OCI-LY7 (cell line): ENCODE data around the gene TSPAN9. TPM values are rescaled to one million over a fixed set of nuclear protein-coding genes. Genes with fewer than 3 reads are reported as not detected.

ENCODE experiments used
- BruUV-seq: library from RNA; stranded (reverse); fragments of 400-500 nt; replicated peaks from 2 replicates; lab custom pipeline; 2021; lab: Mats Ljungman, UMichigan
- CTCF ChIA-PET: fragments of 300-600 bp; sonication (Branson Sonifier 250); formaldehyde crosslinking; loops from one replicate; lab custom pipeline; 2022; ENCODE audit warnings: antibody characterized with exemption; ENCODE audit not compliant: unreplicated experiment; lab: Charles Lee
- POLR2A ChIA-PET: fragments of 300-600 bp; sonication (Branson Sonifier 250); formaldehyde crosslinking; loops from one replicate; lab custom pipeline; 2022; ENCODE audit warnings: antibody characterized with exemption; lab: Charles Lee
- DNase-seq: peaks from one replicate; pipeline ENCODE4 v3.0.0-alpha.2; 2015; ENCODE audit warnings: low spot score
- H2AFZ ChIP-seq: fragments of 200-600 bp; sonication (generic), shearing (Covaris generic); 2 replicates; pipeline ENCODE4 v1.6.1; 2014; ENCODE audit warnings: mild to moderate bottlenecking, antibody characterized with exemption, low read length, moderate library complexity
- H3K27ac ChIP-seq: fragments of 200-600 bp; sonication (generic); 2 replicates; pipeline ENCODE4 v1.5.1; 2014; ENCODE audit warnings: mixed run types, low read depth, mild to moderate bottlenecking, moderate library complexity, low read length, inconsistent platforms; ENCODE audit not compliant: poor library complexity, severe bottlenecking
- H3K36me3 ChIP-seq: fragments of 200-600 bp; sonication (generic); 2 replicates; pipeline ENCODE4 v1.6.1; 2014; ENCODE audit warnings: mild to moderate bottlenecking, antibody characterized with exemption, low read length, moderate library complexity, mixed read lengths; ENCODE audit not compliant: insufficient read depth
- H3K4me1 ChIP-seq: fragments of 200-600 bp; sonication (generic); 2 replicates; pipeline ENCODE4 v1.5.1; 2014; ENCODE audit warnings: mild to moderate bottlenecking, low read length; ENCODE audit not compliant: insufficient read depth, poor library complexity, severe bottlenecking
- H3K4me2 ChIP-seq: fragments of 200-600 bp; sonication (generic); 2 replicates; pipeline ENCODE4 v1.6.1; 2014; ENCODE audit warnings: mild to moderate bottlenecking, low read length
- H3K4me3 ChIP-seq: fragments of 200-600 bp; sonication (generic); 2 replicates; pipeline ENCODE4 v1.5.1; 2014; ENCODE audit warnings: mild to moderate bottlenecking, low read depth, low read length; ENCODE audit not compliant: poor library complexity, severe bottlenecking
- H3K79me2 ChIP-seq: fragments of 200-600 bp; sonication (generic); 2 replicates; pipeline ENCODE4 v1.6.1; 2016; ENCODE audit warnings: low read depth, mild to moderate bottlenecking, low read length, moderate library complexity, mixed read lengths; ENCODE audit not compliant: insufficient read depth
- H3K9me2 ChIP-seq: fragments of 200-600 bp; sonication (generic); 2 replicates; pipeline ENCODE4 v1.6.1; 2016; ENCODE audit warnings: mild to moderate bottlenecking, low read length, mixed read lengths; ENCODE audit not compliant: insufficient read depth
- H3K9me3 ChIP-seq: fragments of 200-600 bp; sonication (generic); 2 replicates; pipeline ENCODE4 v1.6.1; 2014; ENCODE audit warnings: mild to moderate bottlenecking, mixed run types, low read length, mixed read lengths
- H4K20me1 ChIP-seq: fragments of 200-600 bp; sonication (generic); 2 replicates; pipeline ENCODE4 v1.6.1; 2014; ENCODE audit warnings: mild to moderate bottlenecking, antibody characterized with exemption, low read length, moderate library complexity, mixed read lengths; ENCODE audit not compliant: insufficient read depth
- CTCF ChIP-seq: fragments of 200-600 bp; sonication (generic); conservative IDR thresholded peaks from 2 replicates; pipeline ENCODE4 v1.5.1; 2014; ENCODE audit warnings: mild to moderate bottlenecking, antibody characterized with exemption, low read length, moderate library complexity, mixed read lengths
- EZH2phosphoT487 ChIP-seq: fragments of 200-600 bp; sonication (generic); IDR thresholded peaks from 2 replicates; pipeline ENCODE4 v1.6.1; 2018; ENCODE audit warnings: low read depth, borderline replicate concordance, mild to moderate bottlenecking, mixed run types, antibody characterized with exemption, low read length, moderate library complexity, mixed read lengths
- intact Hi-C: fragments of 100-400 bp; cut with micrococcal nuclease; formaldehyde crosslinking; loops from one replicate; pipeline ENCODE4 v1.10.0; 2022; ENCODE audit not compliant: unreplicated experiment
- total RNA-seq, 2 experiments: library from RNA; depleted of rRNA in 1 of 2; stranded (reverse); fragments of >200 nt in 1 of 2; shearing (Covaris generic) in 1 of 2; gene quantifications; 2 replicates each; pipeline ENCODE4 v1.2.3, GENCODE V29; 2014 to 2022

TSPAN9 gene
- total RNA-seq, 2 experiments from 2014 or later = 0.50 to 0.74 TPM

- Histone ChIP-seq H3K36me3 (no peaks in the 10 kb centered on the region), H3K79me2 (no peaks in the 10 kb centered on the region), H3K9me3 (no peaks in the 10 kb centered on the region), H2AFZ (no peak overlapping the region), H3K4me1 (no peaks in the 10 kb centered on the region), H4K20me1 (no peaks in the 10 kb centered on the region), H3K4me3 (no peak overlapping the region), H3K9me2 (no peaks in the 10 kb centered on the region), H3K4me2 (no peak overlapping the region), H3K27ac (no peak overlapping the region)
- peak; percentile 40 for DNase-seq
- BruUV-seq = no TSS peak
- TF ChIP-seq EZH2phosphoT487 (no peak), CTCF (peak; percentile 44)
- CTCF ChIA-PET = interaction anchor here (0.7 to 1.4 kb wide), 2 partner anchors 14 to 179 kb away, joined by 3 to 5 read pairs; no protein-coding TSS in a partner anchor
- intact Hi-C loops = no loop called here
- POLR2A ChIA-PET = interaction anchor here (0.8 kb wide), 1 partner anchor 101 kb away, joined by 3 read pairs; no protein-coding TSS in a partner anchor
These were observed 236.8 kb downstream of the TSPAN9 start for GRCh38 chr12:3313675-3314663.

GRCh38 chr12:3315201-3315661, 238.1 kb downstream of the TSPAN9 start:
- intact Hi-C loops = no loop called here

More at GRCh38 chr12:3315201-3315661, 238.1 kb downstream of the TSPAN9 start:
- Histone ChIP-seq H3K27ac (no peak overlapping the region), H3K79me2 (no peaks in the 10 kb centered on the region), H3K36me3 (no peaks in the 10 kb centered on the region), H4K20me1 (no peaks in the 10 kb centered on the region), H3K9me3 (no peaks in the 10 kb centered on the region), H3K9me2 (no peaks in the 10 kb centered on the region), H3K4me1 (no peaks in the 10 kb centered on the region), H2AFZ (no peak overlapping the region), H3K4me2 (no peak overlapping the region), H3K4me3 (no peak overlapping the region)
- no peak for TF ChIP-seq EZH2phosphoT487
- no peak for TF ChIP-seq CTCF
- BruUV-seq = no TSS peak
- ChIA-PET CTCF (interaction anchor here (0.6 kb wide), 1 partner anchor 178 kb away, joined by 4 read pairs; no protein-coding TSS in a partner anchor), POLR2A (interaction anchor here (0.6 kb wide), 1 partner anchor 372 kb away, joined by 3 read pairs; no protein-coding TSS in a partner anchor)
- no peak for DNase-seq
